Mesothelial cell of epicardium (in vitro differentiated cells): ENCODE results near the gene MYRIP. TPM values are rescaled to one million over a fixed set of nuclear protein-coding genes. Genes with fewer than 3 reads are reported as not detected.

Experiments
- DNase-seq, 2 experiments: peaks; one replicate each; pipeline ENCODE4 v3.0.0; 2021; ENCODE audit warnings: low spot score in 2 of 2; ENCODE audit not compliant: unreplicated experiment in 2 of 2
- H3K27ac Mint-ChIP-seq: 2 replicates; pipeline ENCODE4 v1.8.0; 2021; ENCODE audit warnings: mixed read lengths
- H3K27me3 Mint-ChIP-seq: 2 replicates; pipeline ENCODE4 v1.8.0; 2021; ENCODE audit warnings: low read depth, mixed read lengths
- H3K36me3 Mint-ChIP-seq: 2 replicates; pipeline ENCODE4 v1.8.0; 2021; ENCODE audit warnings: mixed read lengths
- H3K4me1 Mint-ChIP-seq: 2 replicates; pipeline ENCODE4 v1.8.0; 2021; ENCODE audit warnings: mixed read lengths
- H3K4me3 Mint-ChIP-seq: 2 replicates; pipeline ENCODE4 v1.8.0; 2021; ENCODE audit warnings: mild to moderate bottlenecking, moderate library complexity, mixed read lengths
- H3K9me3 Mint-ChIP-seq: 2 replicates; pipeline ENCODE4 v1.8.0; 2021; ENCODE audit warnings: mixed read lengths
- total RNA-seq: library from RNA; stranded (reverse); gene quantifications from 3 replicates; pipeline ENCODE4 v1.2.1, GENCODE V29; 2021
- TF ChIP-seq, protein P1 (sequence below): fragments of 200-600 bp; sonication (generic); IDR thresholded peaks from one replicate; pipeline ENCODE4 v1.5.0; 2021; ENCODE audit warnings: antibody characterized with exemption; ENCODE audit not compliant: unreplicated experiment

Gene MYRIP
- total RNA-seq, 1 donor from 2014 or later: 0.63 TPM

- Mint-ChIP-seq H3K27me3 (peaks cover 94% of the 10 kb centered on the region), H3K4me3 (peak overlapping the region; percentile 68), H3K36me3 (no peaks in the 10 kb centered on the region), H3K4me1 (peaks cover 15% of the 10 kb centered on the region), H3K27ac (no peak overlapping the region), H3K9me3 (peaks cover 6% of the 10 kb centered on the region)
- TF ChIP-seq, protein P1, sequence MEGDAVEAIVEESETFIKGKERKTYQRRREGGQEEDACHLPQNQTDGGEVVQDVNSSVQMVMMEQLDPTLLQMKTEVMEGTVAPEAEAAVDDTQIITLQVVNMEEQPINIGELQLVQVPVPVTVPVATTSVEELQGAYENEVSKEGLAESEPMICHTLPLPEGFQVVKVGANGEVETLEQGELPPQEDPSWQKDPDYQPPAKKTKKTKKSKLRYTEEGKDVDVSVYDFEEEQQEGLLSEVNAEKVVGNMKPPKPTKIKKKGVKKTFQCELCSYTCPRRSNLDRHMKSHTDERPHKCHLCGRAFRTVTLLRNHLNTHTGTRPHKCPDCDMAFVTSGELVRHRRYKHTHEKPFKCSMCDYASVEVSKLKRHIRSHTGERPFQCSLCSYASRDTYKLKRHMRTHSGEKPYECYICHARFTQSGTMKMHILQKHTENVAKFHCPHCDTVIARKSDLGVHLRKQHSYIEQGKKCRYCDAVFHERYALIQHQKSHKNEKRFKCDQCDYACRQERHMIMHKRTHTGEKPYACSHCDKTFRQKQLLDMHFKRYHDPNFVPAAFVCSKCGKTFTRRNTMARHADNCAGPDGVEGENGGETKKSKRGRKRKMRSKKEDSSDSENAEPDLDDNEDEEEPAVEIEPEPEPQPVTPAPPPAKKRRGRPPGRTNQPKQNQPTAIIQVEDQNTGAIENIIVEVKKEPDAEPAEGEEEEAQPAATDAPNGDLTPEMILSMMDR: no peak
- DNase-seq: peak in 1 of 2 experiments; percentile 49
Measured at GRCh38 chr3:39808467-39809180, 785 bp upstream of the MYRIP start.

DNA sequence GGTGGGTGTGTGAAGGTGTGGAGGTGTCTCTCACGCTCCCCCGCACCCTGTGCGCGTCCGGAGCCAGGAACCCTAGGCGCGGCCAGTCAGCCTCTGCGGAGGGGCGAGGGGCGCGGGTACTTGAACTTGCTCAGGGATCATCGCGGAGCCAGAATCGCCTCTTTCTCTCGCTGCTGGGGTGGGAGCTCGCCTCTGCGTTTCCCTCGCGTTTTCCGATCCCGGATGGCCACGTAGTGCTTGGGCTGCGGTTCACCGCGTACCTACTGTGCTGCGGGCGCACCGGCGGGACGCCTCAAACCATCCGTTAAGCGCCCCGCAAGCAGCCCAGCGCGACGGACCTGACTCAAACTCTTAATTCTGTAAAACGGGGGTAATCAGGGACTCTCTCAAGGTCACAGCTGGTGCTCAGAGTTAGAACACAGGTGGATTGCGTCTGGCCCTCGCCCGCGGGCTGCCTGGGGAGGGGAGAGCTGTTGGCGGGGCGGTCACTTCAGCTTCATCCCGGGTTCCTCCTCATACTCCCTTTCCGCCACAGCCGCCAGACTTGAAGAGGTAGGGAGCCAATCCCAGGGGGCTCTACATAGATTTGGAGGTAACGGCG is 686 bp downstream of the MYRIP start:
- no peaks in the 10 kb centered on the region for H3K36me3 Mint-ChIP-seq
- peak in 1 of 2 experiments; percentile 42 for DNase-seq
- H3K27ac Mint-ChIP-seq: no peak overlapping the region
- peaks cover 15% of the 10 kb centered on the region for H3K4me1 Mint-ChIP-seq
- H3K9me3 Mint-ChIP-seq: no peaks in the 10 kb centered on the region
- TF ChIP-seq, protein P1: no peak
- peaks cover 96% of the 10 kb centered on the region for H3K27me3 Mint-ChIP-seq
- H3K4me3 Mint-ChIP-seq: peak overlapping the region; percentile 74

- H3K27ac Mint-ChIP-seq: no peak overlapping the region
- TF ChIP-seq, protein P1: no peak
- H3K4me3 Mint-ChIP-seq: peak overlapping the region; percentile 74
- peaks cover 95% of the 10 kb centered on the region for H3K27me3 Mint-ChIP-seq
- no peaks in the 10 kb centered on the region for H3K9me3 Mint-ChIP-seq
- peaks cover 15% of the 10 kb centered on the region for H3K4me1 Mint-ChIP-seq
- DNase-seq: no peak
- no peaks in the 10 kb centered on the region for H3K36me3 Mint-ChIP-seq
Measured at GRCh38 chr3:39810647-39811161, 1.3 kb downstream of the MYRIP start.

- H3K27me3 Mint-ChIP-seq: peaks cover 87% of the 10 kb centered on the region
- DNase-seq: no peak
- H3K9me3 Mint-ChIP-seq: no peaks in the 10 kb centered on the region
- TF ChIP-seq, protein P1: no peak
- H3K36me3 Mint-ChIP-seq: no peaks in the 10 kb centered on the region
- H3K4me1 Mint-ChIP-seq: peaks cover 15% of the 10 kb centered on the region
- H3K4me3 Mint-ChIP-seq: no peak overlapping the region
- no peak overlapping the region for H3K27ac Mint-ChIP-seq
Measured at GRCh38 chr3:39811561-39811960, 2.2 kb downstream of the MYRIP start.

GRCh38 chr3:39812537-39812936 is 3.1 kb downstream of the MYRIP start:
- Mint-ChIP-seq H3K27ac (no peak overlapping the region), H3K27me3 (peaks cover 83% of the 10 kb centered on the region), H3K4me3 (no peak overlapping the region), H3K36me3 (no peaks in the 10 kb centered on the region), H3K4me1 (peaks cover 15% of the 10 kb centered on the region), H3K9me3 (no peaks in the 10 kb centered on the region)
- TF ChIP-seq, protein P1: no peak
- no peak for DNase-seq
